Smooth muscle cell (in vitro differentiated cells): Measurements from ENCODE around the gene MAPK14. TPM values are rescaled to one million over a fixed set of nuclear protein-coding genes. Genes with fewer than 3 reads are reported as not detected.

ENCODE experiments used
- DNase-seq: peaks from one replicate; lab custom pipeline; 2025; ENCODE audit not compliant: unreplicated experiment; lab: John Stamatoyannopoulos, UW
- H2AFZ ChIP-seq: fragments of 200-600 bp; sonication (generic); 2 replicates; pipeline ENCODE4 v1.6.0; 2016; ENCODE audit warnings: antibody characterized with exemption, low read depth, mild to moderate bottlenecking
- H3F3A ChIP-seq: fragments of 200-600 bp; sonication (generic); 2 replicates; pipeline ENCODE4 v1.6.0; 2017; ENCODE audit warnings: antibody characterized with exemption, low read depth
- H3K27ac ChIP-seq: fragments of 200-600 bp; sonication (generic); 2 replicates; pipeline ENCODE4 v1.5.1; 2016; ENCODE audit warnings: low read depth, mild to moderate bottlenecking
- H3K27me3 ChIP-seq: fragments of 200-600 bp; sonication (generic); 2 replicates; pipeline ENCODE4 v1.6.1; 2016; ENCODE audit warnings: low read depth, mild to moderate bottlenecking
- H3K36me3 ChIP-seq: fragments of 200-600 bp; sonication (generic); 2 replicates; pipeline ENCODE4 v1.5.1; 2016; ENCODE audit warnings: low read depth
- H3K4me1 ChIP-seq: fragments of 200-600 bp; sonication (generic); 2 replicates; pipeline ENCODE4 v1.5.1; 2016; ENCODE audit warnings: low read depth
- H3K4me2 ChIP-seq: fragments of 200-600 bp; sonication (generic); 2 replicates; pipeline ENCODE4 v1.6.0; 2016; ENCODE audit warnings: mild to moderate bottlenecking
- H3K4me3 ChIP-seq: fragments of 200-600 bp; sonication (generic); 2 replicates; pipeline ENCODE4 v1.5.1; 2016; ENCODE audit warnings: mild to moderate bottlenecking
- H3K79me2 ChIP-seq: fragments of 200-600 bp; sonication (generic); 2 replicates; pipeline ENCODE4 v1.6.0; 2016; ENCODE audit warnings: low read depth, mild to moderate bottlenecking
- H3K9ac ChIP-seq: fragments of 200-600 bp; sonication (generic); 2 replicates; pipeline ENCODE4 v1.6.0; 2016; ENCODE audit warnings: low read depth
- H3K9me3 ChIP-seq: fragments of 200-600 bp; sonication (generic); replicated peaks from 2 replicates; pipeline ENCODE4 v1.5.1; 2016; ENCODE audit warnings: low read depth
- H4K20me1 ChIP-seq: fragments of 200-600 bp; sonication (generic); 2 replicates; pipeline ENCODE4 v1.6.0; 2016; ENCODE audit warnings: low read depth
- WGBS: methylation state at CpG from one replicate; pipeline ENCODE4 v1.1.7; 2016; ENCODE audit warnings: low lambda C conversion rate; 5-methylcytosine and 5-hydroxymethylcytosine counted together
- polyA plus RNA-seq: library from polyadenylated mRNA; unstranded; fragments of >200 nt; fragmentation: Nextera tagmentation; extraction: Ambion mirVana; gene quantifications from 2 replicates; pipeline ENCODE4 v1.2.1, GENCODE V29; 2016
- total RNA-seq: library from RNA; depleted of rRNA; stranded (reverse); fragments of >200 nt; gene quantifications from 2 replicates; pipeline ENCODE4 v1.2.3, GENCODE V29; 2014
- TF ChIP-seq, protein P1 (sequence below): fragments of 200-600 bp; sonication (generic); IDR thresholded peaks from 2 replicates; pipeline ENCODE4 v1.5.1; 2017; ENCODE audit warnings: borderline replicate concordance, mild to moderate bottlenecking, antibody characterized with exemption; ENCODE audit not compliant: insufficient read depth, poor library complexity, severe bottlenecking

The MAPK14 gene
- total and polyA plus RNA-seq, 2 experiments from 2014 or later: 28.0 to 62.8 TPM

DNA sequence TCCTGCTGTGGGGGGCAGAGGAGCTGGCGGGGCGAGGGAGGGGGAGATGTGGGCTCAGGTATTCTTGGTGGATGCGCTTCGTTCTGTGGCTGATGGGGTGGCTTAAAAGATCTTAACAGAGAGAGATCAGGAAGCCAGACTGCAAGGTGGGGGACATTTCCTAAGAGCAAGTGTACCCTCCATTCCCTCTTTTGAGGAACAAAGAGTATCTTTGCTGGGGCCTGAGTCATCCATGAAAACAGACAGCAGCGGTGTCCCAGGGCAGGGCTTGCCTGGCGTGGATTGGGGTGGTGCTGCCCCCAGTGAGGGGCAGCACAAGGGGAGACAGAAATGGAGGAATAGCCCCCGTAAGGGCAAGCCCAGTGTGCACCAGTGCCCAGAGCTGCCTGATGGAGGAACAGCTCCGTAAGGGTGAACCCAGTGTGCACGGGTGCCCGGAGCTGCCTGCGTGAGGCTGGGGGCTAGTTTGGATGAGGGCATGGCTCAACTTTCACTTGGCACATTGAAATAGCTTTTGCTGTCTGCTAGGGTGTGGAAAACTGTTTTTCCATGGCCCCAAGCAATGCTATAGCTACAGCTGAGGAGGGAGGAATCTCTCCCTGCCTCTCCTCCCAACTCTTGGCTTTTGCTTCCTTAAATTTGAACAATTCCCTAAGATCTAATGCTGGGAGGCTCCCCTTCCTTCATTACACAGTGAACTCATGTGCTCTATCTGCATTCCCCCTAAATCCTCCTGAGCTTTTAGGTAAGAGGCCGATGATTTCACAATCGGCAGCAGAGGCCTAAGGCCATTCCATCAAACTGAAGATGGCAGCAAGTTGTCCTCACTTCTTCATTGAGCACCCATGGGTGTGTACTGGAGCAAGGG is 115.6 kb downstream of the MAPK14 start:
- no peaks in the 10 kb centered on the region for H3K36me3 ChIP-seq
- TF ChIP-seq, protein P1, sequence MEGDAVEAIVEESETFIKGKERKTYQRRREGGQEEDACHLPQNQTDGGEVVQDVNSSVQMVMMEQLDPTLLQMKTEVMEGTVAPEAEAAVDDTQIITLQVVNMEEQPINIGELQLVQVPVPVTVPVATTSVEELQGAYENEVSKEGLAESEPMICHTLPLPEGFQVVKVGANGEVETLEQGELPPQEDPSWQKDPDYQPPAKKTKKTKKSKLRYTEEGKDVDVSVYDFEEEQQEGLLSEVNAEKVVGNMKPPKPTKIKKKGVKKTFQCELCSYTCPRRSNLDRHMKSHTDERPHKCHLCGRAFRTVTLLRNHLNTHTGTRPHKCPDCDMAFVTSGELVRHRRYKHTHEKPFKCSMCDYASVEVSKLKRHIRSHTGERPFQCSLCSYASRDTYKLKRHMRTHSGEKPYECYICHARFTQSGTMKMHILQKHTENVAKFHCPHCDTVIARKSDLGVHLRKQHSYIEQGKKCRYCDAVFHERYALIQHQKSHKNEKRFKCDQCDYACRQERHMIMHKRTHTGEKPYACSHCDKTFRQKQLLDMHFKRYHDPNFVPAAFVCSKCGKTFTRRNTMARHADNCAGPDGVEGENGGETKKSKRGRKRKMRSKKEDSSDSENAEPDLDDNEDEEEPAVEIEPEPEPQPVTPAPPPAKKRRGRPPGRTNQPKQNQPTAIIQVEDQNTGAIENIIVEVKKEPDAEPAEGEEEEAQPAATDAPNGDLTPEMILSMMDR: no peak
- no peak for DNase-seq
- no peaks in the 10 kb centered on the region for H3K4me1 ChIP-seq
- H3F3A ChIP-seq: no peaks in the 10 kb centered on the region
- no peaks in the 10 kb centered on the region for H3K79me2 ChIP-seq
- H3K4me3 ChIP-seq: no peak overlapping the region
- no peak overlapping the region for H3K9ac ChIP-seq
- H3K27me3 ChIP-seq: no peaks in the 10 kb centered on the region
- H3K9me3 ChIP-seq: no peaks in the 10 kb centered on the region
- no peak overlapping the region for H3K27ac ChIP-seq
- WGBS: 95% methylated on average over 13 of the region's 13 CpGs
- H3K4me2 ChIP-seq: no peak overlapping the region
- H2AFZ ChIP-seq: no peak overlapping the region
- no peaks in the 10 kb centered on the region for H4K20me1 ChIP-seq

DNA sequence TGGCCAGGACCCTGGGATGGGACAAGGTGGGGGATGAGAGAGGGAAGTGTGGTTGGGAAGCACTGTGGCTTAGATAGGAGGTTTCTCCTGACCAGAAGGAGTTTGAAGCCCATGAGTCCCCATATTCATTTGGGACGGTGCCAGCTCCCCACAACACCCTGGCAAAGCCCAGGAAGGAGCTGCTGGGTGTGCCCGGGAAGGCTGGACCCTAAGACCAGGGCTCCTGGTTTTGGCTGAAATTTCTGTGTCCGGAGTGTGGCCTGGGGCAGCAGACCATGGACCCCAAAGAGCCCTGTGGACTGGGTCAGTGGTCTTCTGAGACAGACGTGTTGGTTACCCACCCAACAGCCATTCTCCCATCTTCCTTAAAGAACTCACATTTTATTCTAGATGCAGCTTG is 117.9 kb downstream of the MAPK14 start:
- WGBS: 78% methylated on average over 4 of the region's 4 CpGs

DNA sequence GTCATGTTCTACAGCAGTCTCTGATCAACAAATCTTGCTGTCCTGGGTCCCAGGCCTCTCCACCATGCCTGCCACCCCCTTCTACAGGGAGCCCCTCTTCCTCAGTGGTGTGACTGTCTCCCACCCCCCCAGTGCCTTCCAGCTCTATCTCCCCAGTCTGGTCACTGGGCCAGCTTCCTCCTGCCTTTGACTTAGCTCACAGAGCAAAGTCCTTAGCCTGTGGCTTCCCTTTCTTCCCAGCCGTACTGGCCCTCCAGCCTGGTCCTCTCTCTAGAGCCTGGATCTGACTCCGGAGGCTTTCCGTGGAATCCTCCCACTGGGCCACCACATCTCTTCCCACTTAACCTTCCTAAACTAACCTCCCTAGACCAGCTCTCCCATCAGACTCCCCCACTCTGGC is 119.7 kb downstream of the MAPK14 start:
- Histone ChIP-seq H3K27me3 (no peaks in the 10 kb centered on the region), H3K9me3 (no peaks in the 10 kb centered on the region), H3K79me2 (no peaks in the 10 kb centered on the region), H3K4me1 (no peaks in the 10 kb centered on the region), H3K9ac (no peak overlapping the region), H4K20me1 (no peaks in the 10 kb centered on the region), H3K4me2 (no peak overlapping the region), H3F3A (no peaks in the 10 kb centered on the region), H2AFZ (no peak overlapping the region), H3K36me3 (no peaks in the 10 kb centered on the region), H3K4me3 (no peak overlapping the region), H3K27ac (no peak overlapping the region)
- DNase-seq: no peak
- 98% methylated on average over 3 of the region's 3 CpGs for WGBS
- TF ChIP-seq, protein P1: no peak

More for the DNA sequence above, 117.9 kb downstream of the MAPK14 start:
- no peak for DNase-seq
- H3K9ac ChIP-seq: no peak overlapping the region
- no peaks in the 10 kb centered on the region for H3K27me3 ChIP-seq
- no peaks in the 10 kb centered on the region for H3K36me3 ChIP-seq
- no peaks in the 10 kb centered on the region for H3K4me1 ChIP-seq
- no peaks in the 10 kb centered on the region for H3F3A ChIP-seq
- no peaks in the 10 kb centered on the region for H3K9me3 ChIP-seq
- no peaks in the 10 kb centered on the region for H3K79me2 ChIP-seq
- no peaks in the 10 kb centered on the region for H4K20me1 ChIP-seq
- no peak overlapping the region for H2AFZ ChIP-seq
- no peak overlapping the region for H3K4me3 ChIP-seq
- H3K4me2 ChIP-seq: no peak overlapping the region
- no peak overlapping the region for H3K27ac ChIP-seq
- TF ChIP-seq, protein P1: no peak

DNA sequence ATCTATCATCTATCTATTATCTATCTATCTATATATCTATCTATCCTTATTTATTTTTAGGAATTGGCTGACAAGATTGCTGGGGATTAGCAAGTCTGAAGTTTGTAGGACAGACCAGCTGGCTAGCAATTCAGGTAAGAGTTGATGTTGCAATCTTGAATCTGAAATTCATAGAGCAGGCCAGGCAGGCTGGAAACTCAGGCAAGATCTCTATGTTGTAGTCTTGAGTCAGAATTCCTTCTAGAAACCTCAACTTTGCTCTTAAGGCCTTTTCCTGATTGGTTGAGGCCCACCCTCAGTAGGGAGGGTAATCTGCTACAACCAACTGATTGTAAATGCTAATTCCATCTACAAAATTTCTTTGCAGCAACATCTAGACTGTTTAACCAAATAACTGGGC is 121.9 kb downstream of the MAPK14 start:
- H3K27me3 ChIP-seq: no peaks in the 10 kb centered on the region
- no peaks in the 10 kb centered on the region for H3K79me2 ChIP-seq
- no peaks in the 10 kb centered on the region for H3K9me3 ChIP-seq
- no peak overlapping the region for H2AFZ ChIP-seq
- no peak overlapping the region for H3K4me3 ChIP-seq
- no peak overlapping the region for H3K27ac ChIP-seq
- H3K4me2 ChIP-seq: no peak overlapping the region
- H3K36me3 ChIP-seq: no peaks in the 10 kb centered on the region
- H4K20me1 ChIP-seq: no peaks in the 10 kb centered on the region
- no peak overlapping the region for H3K9ac ChIP-seq
- H3F3A ChIP-seq: no peaks in the 10 kb centered on the region
- no peak for DNase-seq
- TF ChIP-seq, protein P1: no peak
- H3K4me1 ChIP-seq: no peaks in the 10 kb centered on the region
